Measurements from ENCODE around the gene CASQ2. TPM values are rescaled to one million over a fixed set of nuclear protein-coding genes. Genes with fewer than 3 reads are reported as not detected.

Gene CASQ2
- total and polyA plus RNA-seq, 2 donors (not counting 1 experiment from before 2014, with no cell fraction given) = not detected

DNA sequence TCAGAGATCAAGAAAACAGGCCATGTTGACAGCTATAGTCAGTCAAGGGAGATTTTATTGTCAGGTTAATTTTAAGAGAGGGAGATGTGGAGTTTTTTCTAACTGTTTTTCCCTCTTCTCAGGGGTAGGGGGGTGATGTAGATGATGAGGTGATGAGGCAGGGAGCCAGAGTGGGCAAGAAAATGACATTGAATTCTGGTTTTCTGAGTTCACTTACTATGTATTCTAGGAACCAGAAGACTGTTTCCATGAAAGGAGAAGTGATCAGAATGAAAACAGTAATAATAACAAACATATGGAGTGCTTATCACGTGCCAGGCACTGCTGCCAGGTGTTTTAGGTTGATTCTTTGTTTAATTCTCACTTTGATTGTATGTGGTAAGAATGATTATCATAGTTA is 40.2 kb downstream of the CASQ2 start:
- Histone ChIP-seq H4K20me1 (ENCODE audit: control insufficient read depth, insufficient read depth, low read length, poor library complexity, severe bottlenecking) (no peaks in the 10 kb centered on the region), H3K4me2 (replicated peaks; ENCODE audit: low read depth, low read length, poor library complexity, severe bottlenecking) (no peak overlapping the region), H2AFZ (ENCODE audit: insufficient read depth, low read depth, low read length, poor library complexity, severe bottlenecking) (no peak overlapping the region), H3K36me3 (replicated peaks in 1 of 2; ENCODE audit: control extremely low read depth in 1 of 2, control insufficient read depth in 1 of 2, extremely low read depth in 1 of 2, insufficient read depth in 2 of 2, low read length in 1 of 2) (no peaks in the 10 kb centered on the region), H3K9me3 (ENCODE audit: control extremely low read depth in 1 of 3, control insufficient read depth in 2 of 3, insufficient read depth in 1 of 3, low read length in 2 of 3) (no peaks in the 10 kb centered on the region), H3K9ac (ENCODE audit: low read length) (no peak overlapping the region), H3K79me2 (ENCODE audit: control insufficient read depth, insufficient read depth, low read length) (no peaks in the 10 kb centered on the region), H3K4me3 (ENCODE audit: control extremely low read depth in 1 of 5, extremely low read depth in 1 of 5, insufficient read depth in 1 of 5, low read depth in 2 of 5, low read length in 4 of 5) (no peak overlapping the region), H3K27ac (ENCODE audit: low read length in 2 of 2) (no peak overlapping the region), H3K4me1 (ENCODE audit: control insufficient read depth in 2 of 2, insufficient read depth in 2 of 2, low read length in 2 of 2) (no peaks in the 10 kb centered on the region), H3K27me3 (replicated peaks in 1 of 4; ENCODE audit: control extremely low read depth in 1 of 4, control insufficient read depth in 3 of 4, insufficient read depth in 4 of 4, low read length in 3 of 4) (no peaks in the 10 kb centered on the region)
- Mint-ChIP-seq H3K27ac (no peak overlapping the region), H3K9me3 (ENCODE audit: insufficient read depth) (no peaks in the 10 kb centered on the region), H3K27me3 (peaks cover under 1% of the 10 kb centered on the region), H3K4me1 (peaks cover 2% of the 10 kb centered on the region), H3K4me3 (no peak overlapping the region)
- DNase-seq (no peak), ATAC-seq (ENCODE audit: low read depth) (no peak)
- TF ChIP-seq, protein P1, sequence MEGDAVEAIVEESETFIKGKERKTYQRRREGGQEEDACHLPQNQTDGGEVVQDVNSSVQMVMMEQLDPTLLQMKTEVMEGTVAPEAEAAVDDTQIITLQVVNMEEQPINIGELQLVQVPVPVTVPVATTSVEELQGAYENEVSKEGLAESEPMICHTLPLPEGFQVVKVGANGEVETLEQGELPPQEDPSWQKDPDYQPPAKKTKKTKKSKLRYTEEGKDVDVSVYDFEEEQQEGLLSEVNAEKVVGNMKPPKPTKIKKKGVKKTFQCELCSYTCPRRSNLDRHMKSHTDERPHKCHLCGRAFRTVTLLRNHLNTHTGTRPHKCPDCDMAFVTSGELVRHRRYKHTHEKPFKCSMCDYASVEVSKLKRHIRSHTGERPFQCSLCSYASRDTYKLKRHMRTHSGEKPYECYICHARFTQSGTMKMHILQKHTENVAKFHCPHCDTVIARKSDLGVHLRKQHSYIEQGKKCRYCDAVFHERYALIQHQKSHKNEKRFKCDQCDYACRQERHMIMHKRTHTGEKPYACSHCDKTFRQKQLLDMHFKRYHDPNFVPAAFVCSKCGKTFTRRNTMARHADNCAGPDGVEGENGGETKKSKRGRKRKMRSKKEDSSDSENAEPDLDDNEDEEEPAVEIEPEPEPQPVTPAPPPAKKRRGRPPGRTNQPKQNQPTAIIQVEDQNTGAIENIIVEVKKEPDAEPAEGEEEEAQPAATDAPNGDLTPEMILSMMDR (IDR thresholded peaks at IDR 0.05) = no peak
- TF ChIP-seq EZH2 (IDR thresholded peaks at IDR 0.05; ENCODE audit: borderline replicate concordance, insufficient read depth, low read depth, low read length, poor library complexity, severe bottlenecking) = no peak
- WGBS (ENCODE audit: insufficient coverage) = no CpG with 5 or more reads among the region's 1 CpG
- ChIA-PET POLR2A (no interaction called here), CTCF (no interaction called here)
- intact Hi-C loops (cut with micrococcal nuclease) = no loop called here

DNA sequence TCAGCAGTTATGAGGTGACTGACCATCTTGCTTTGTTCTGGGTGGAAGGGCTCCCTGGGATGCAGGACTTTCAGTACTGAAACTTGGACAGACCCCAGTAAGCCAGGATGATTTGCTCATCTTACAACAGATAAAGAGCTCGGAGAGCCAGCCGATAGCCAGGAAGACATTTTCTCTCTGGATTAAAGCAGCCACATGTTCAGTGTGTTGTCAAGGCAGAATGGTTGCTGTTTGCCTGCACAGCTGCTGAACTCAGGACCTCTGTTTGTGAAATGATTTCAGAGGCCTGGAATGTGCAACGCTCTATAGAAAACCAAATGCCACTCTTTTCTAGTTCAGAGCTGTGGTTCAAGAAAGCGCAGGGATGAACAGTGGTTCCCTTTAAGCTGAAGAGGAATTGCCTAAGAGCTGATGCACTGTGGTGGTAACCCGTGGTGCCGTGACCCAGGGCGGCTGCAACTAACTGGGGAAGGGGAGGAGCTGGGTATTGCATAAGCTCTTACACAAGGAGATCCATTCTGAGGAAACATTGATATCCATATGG is 40.7 kb downstream of the CASQ2 start:
- Mint-ChIP-seq H3K4me1 (peaks cover 2% of the 10 kb centered on the region), H3K27ac (no peak overlapping the region), H3K9me3 (ENCODE audit: insufficient read depth) (no peaks in the 10 kb centered on the region), H3K27me3 (no peaks in the 10 kb centered on the region), H3K4me3 (no peak overlapping the region)
- H3K36me3 ChIP-seq (replicated peaks in 1 of 2; ENCODE audit: control extremely low read depth in 1 of 2, control insufficient read depth in 1 of 2, extremely low read depth in 1 of 2, insufficient read depth in 2 of 2, low read length in 1 of 2) = no peaks in the 10 kb centered on the region
- no peak overlapping the region for H2AFZ ChIP-seq (ENCODE audit: insufficient read depth, low read depth, low read length, poor library complexity, severe bottlenecking)
- no peaks in the 10 kb centered on the region for H3K27me3 ChIP-seq (replicated peaks in 1 of 4; ENCODE audit: control extremely low read depth in 1 of 4, control insufficient read depth in 3 of 4, insufficient read depth in 4 of 4, low read length in 3 of 4)
- no peak overlapping the region for H3K9ac ChIP-seq (ENCODE audit: low read length)
- intact Hi-C loops (cut with micrococcal nuclease) = no loop called here
- H3K79me2 ChIP-seq (ENCODE audit: control insufficient read depth, insufficient read depth, low read length) = no peaks in the 10 kb centered on the region
- no peak overlapping the region for H3K4me3 ChIP-seq (ENCODE audit: control extremely low read depth in 1 of 5, extremely low read depth in 1 of 5, insufficient read depth in 1 of 5, low read depth in 2 of 5, low read length in 4 of 5)
- no peaks in the 10 kb centered on the region for H4K20me1 ChIP-seq (ENCODE audit: control insufficient read depth, insufficient read depth, low read length, poor library complexity, severe bottlenecking)
- ATAC-seq (ENCODE audit: low read depth) (no peak), DNase-seq (no peak)
- H3K27ac ChIP-seq (ENCODE audit: low read length in 2 of 2) = no peak overlapping the region
- TF ChIP-seq EZH2 (IDR thresholded peaks at IDR 0.05; ENCODE audit: borderline replicate concordance, insufficient read depth, low read depth, low read length, poor library complexity, severe bottlenecking) = no peak
- TF ChIP-seq, protein P1 (IDR thresholded peaks at IDR 0.05) = no peak
- H3K4me2 ChIP-seq (replicated peaks; ENCODE audit: low read depth, low read length, poor library complexity, severe bottlenecking) = no peak overlapping the region
- H3K4me1 ChIP-seq (ENCODE audit: control insufficient read depth in 2 of 2, insufficient read depth in 2 of 2, low read length in 2 of 2) = no peaks in the 10 kb centered on the region
- no peaks in the 10 kb centered on the region for H3K9me3 ChIP-seq (ENCODE audit: control extremely low read depth in 1 of 3, control insufficient read depth in 2 of 3, insufficient read depth in 1 of 3, low read length in 2 of 3)
- 80% methylated on average over 5 of the region's 7 CpGs for WGBS (ENCODE audit: insufficient coverage)
- ChIA-PET CTCF (no interaction called here), POLR2A (no interaction called here)
